KMS-11 (cell line): ENCODE data around the gene C1GALT1.
"Not testable (repeated sequence)": the region's sequence is repeated elsewhere in the genome, so short reads cannot be mapped to it uniquely, and the experiment has no call there.

Source experiments
- H2AFZ ChIP-seq: fragments of 200-600 bp; sonication (generic); 2 replicates; pipeline ENCODE4 v1.6.1; 2016; ENCODE audit warnings: antibody characterized with exemption, mixed run types, low read depth
- H3K27ac ChIP-seq: fragments of 200-600 bp; sonication (generic); 2 replicates; pipeline ENCODE4 v1.6.1; 2016; ENCODE audit warnings: mild to moderate bottlenecking, mixed run types
- H3K27me3 ChIP-seq: fragments of 200-600 bp; sonication (generic); 2 replicates; pipeline ENCODE4 v1.6.1; 2017; ENCODE audit warnings: mild to moderate bottlenecking, low read depth, mixed run types, moderate library complexity; ENCODE audit not compliant: insufficient read depth
- H3K36me3 ChIP-seq: fragments of 200-600 bp; sonication (generic); 2 replicates; pipeline ENCODE4 v1.6.1; 2017; ENCODE audit warnings: mild to moderate bottlenecking, mixed run types; ENCODE audit not compliant: insufficient read depth
- H3K4me1 ChIP-seq: fragments of 200-600 bp; sonication (generic); 2 replicates; pipeline ENCODE4 v1.6.1; 2016; ENCODE audit warnings: mild to moderate bottlenecking, low read depth, mixed run types; ENCODE audit not compliant: poor library complexity, severe bottlenecking
- H3K4me2 ChIP-seq: fragments of 200-600 bp; sonication (generic); 2 replicates; pipeline ENCODE4 v1.7.0; 2016; ENCODE audit warnings: mild to moderate bottlenecking, mixed run types
- H3K4me3 ChIP-seq: fragments of 200-600 bp; sonication (generic); IDR thresholded peaks from 2 replicates; pipeline ENCODE4 v1.6.1; 2017; ENCODE audit warnings: low read depth, low read length, mixed read lengths; ENCODE audit not compliant: insufficient read depth
- H3K79me2 ChIP-seq: fragments of 200-600 bp; sonication (generic); 2 replicates; pipeline ENCODE4 v1.6.1; 2016; ENCODE audit warnings: low read depth, mixed run types; ENCODE audit not compliant: insufficient read depth
- H3K9ac ChIP-seq: fragments of 200-600 bp; sonication (generic); 2 replicates; pipeline ENCODE4 v1.6.1; 2016; ENCODE audit warnings: mild to moderate bottlenecking, mixed run types
- H4K20me1 ChIP-seq: fragments of 200-600 bp; sonication (generic); 2 replicates; pipeline ENCODE4 v1.6.1; 2016; ENCODE audit warnings: mild to moderate bottlenecking, mixed run types; ENCODE audit not compliant: insufficient read depth
- TF ChIP-seq, protein P1 (sequence below): fragments of 200-600 bp; sonication (generic); conservative IDR thresholded peaks from 2 replicates; pipeline ENCODE4 v1.6.1; 2017; ENCODE audit warnings: low read depth, mild to moderate bottlenecking, antibody characterized with exemption, low read length, moderate library complexity, mixed read lengths

Gene C1GALT1

DNA sequence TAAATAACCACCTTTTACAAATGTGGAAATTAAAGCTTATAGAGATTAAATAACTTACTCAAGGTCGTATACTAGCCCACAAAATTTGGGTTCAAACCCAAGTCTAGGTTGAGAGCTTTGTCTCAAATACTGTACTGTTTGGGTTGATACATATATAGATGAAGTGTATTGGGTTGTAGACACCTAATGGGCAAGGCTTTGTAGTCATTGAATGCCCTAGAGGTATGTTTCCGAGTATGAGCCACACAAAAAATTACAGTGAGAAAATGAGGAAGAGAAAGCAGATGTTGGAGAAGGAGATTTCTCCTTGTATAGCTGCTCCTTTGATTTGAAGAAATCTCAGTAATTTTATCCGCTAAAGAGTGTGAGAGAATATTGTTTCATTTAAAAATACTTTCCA, 60.6 kb downstream of the C1GALT1 start:
- H3K4me2 ChIP-seq: no peak overlapping the region
- no peak overlapping the region for H2AFZ ChIP-seq
- peaks cover 21% of the 10 kb centered on the region for H3K4me1 ChIP-seq
- no peaks in the 10 kb centered on the region for H3K27me3 ChIP-seq
- no peaks in the 10 kb centered on the region for H4K20me1 ChIP-seq
- H3K36me3 ChIP-seq: 0 out of 2 replicates have a peak, but pooled peaks cover 3% of the 10 kb centered on the region
- H3K4me3 ChIP-seq: no peak overlapping the region
- TF ChIP-seq, protein P1, sequence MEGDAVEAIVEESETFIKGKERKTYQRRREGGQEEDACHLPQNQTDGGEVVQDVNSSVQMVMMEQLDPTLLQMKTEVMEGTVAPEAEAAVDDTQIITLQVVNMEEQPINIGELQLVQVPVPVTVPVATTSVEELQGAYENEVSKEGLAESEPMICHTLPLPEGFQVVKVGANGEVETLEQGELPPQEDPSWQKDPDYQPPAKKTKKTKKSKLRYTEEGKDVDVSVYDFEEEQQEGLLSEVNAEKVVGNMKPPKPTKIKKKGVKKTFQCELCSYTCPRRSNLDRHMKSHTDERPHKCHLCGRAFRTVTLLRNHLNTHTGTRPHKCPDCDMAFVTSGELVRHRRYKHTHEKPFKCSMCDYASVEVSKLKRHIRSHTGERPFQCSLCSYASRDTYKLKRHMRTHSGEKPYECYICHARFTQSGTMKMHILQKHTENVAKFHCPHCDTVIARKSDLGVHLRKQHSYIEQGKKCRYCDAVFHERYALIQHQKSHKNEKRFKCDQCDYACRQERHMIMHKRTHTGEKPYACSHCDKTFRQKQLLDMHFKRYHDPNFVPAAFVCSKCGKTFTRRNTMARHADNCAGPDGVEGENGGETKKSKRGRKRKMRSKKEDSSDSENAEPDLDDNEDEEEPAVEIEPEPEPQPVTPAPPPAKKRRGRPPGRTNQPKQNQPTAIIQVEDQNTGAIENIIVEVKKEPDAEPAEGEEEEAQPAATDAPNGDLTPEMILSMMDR: no peak
- no peak overlapping the region for H3K27ac ChIP-seq
- H3K79me2 ChIP-seq: 0 out of 2 replicates have a peak, but pooled peaks cover 20% of the 10 kb centered on the region
- no peak overlapping the region for H3K9ac ChIP-seq

DNA sequence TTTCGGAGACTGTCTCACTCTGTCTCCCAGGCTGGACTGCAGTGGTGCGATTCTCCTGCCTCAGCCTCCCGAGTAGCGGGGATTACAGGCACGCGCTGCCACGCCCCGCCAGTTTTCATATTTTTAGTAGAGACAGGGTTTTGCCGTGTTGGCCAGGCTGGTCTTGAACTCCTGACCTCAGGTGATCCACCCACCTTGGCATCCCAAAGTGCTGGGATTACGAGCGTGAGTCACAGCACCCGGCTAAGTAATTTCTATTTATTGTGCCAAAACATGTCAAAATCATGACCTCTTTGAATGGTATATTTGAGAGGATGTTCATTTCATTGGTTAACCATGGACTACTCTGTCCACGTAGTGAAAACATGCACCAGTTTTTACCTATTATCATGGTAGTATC, 62.9 kb downstream of the C1GALT1 start:
- 0 out of 2 replicates have a peak, but pooled peaks cover 20% of the 10 kb centered on the region for H3K79me2 ChIP-seq
- not testable (repeated sequence) for H3K4me3 ChIP-seq, H3K4me2 ChIP-seq, H4K20me1 ChIP-seq, H2AFZ ChIP-seq, H3K9ac ChIP-seq, H3K36me3 ChIP-seq, H3K27ac ChIP-seq, H3K27me3 ChIP-seq
- peaks cover 45% of the 10 kb centered on the region for H3K4me1 ChIP-seq

DNA sequence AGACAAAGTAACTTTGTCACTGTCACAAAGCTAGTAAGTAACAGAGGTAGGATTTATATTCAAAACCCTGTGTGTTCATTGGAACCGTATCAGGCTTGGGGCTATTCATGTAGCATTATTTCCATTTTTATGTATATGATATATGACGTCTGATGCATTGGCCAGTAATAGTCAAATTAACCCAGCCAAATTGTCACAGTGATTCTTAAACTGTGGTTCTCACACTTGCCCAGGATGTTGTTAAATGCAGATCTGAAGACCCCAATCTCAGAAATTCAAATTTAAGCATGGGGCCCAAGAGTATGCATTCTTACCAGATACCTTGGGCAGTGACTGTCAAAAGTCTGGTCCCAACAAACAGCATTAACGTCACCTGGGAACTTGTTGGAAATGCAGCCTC, 63.9 kb downstream of the C1GALT1 start:
- Histone ChIP-seq H3K4me2 (no peak overlapping the region; the same call in 1 of the 2 replicates), H4K20me1 (no peaks in the 10 kb centered on the region), H2AFZ (no peak overlapping the region), H3K27ac (no peak overlapping the region), H3K36me3 (no peaks in the 10 kb centered on the region), H3K4me3 (no peak overlapping the region), H3K4me1 (peaks cover 55% of the 10 kb centered on the region), H3K9ac (no peak overlapping the region), H3K79me2 (0 out of 2 replicates have a peak, but pooled peaks cover 14% of the 10 kb centered on the region), H3K27me3 (no peaks in the 10 kb centered on the region)
- TF ChIP-seq, protein P1: no peak

DNA sequence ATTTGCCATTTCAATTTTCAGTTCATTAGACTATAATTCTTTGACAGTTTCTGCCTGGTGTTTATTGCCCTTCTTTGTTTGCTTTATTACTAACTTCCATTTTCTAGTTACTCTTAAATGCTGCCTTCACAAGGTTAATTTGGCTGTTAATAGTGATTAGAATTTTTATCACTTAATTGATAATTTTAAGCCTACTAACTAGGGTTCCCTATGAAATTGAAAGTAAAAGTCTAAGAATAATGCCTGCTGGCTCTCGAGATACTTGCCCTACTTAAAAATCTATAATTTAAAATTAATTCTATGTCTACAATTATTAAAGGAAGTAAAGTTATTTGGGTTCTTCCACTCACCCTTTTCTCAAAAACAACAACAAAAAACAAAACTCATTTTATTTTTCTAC, 65.3 kb downstream of the C1GALT1 start:
- Histone ChIP-seq H3K27ac (no peak overlapping the region), H3K4me2 (peak overlapping the region; percentile 87), H3K79me2 (0 out of 2 replicates have a peak, but pooled peaks cover 8% of the 10 kb centered on the region), H3K27me3 (no peaks in the 10 kb centered on the region), H3K9ac (no peak overlapping the region), H4K20me1 (no peaks in the 10 kb centered on the region), H3K4me1 (peaks cover 66% of the 10 kb centered on the region), H2AFZ (no peak overlapping the region), H3K36me3 (no peaks in the 10 kb centered on the region), H3K4me3 (no peak overlapping the region)
- TF ChIP-seq, protein P1: no peak

DNA sequence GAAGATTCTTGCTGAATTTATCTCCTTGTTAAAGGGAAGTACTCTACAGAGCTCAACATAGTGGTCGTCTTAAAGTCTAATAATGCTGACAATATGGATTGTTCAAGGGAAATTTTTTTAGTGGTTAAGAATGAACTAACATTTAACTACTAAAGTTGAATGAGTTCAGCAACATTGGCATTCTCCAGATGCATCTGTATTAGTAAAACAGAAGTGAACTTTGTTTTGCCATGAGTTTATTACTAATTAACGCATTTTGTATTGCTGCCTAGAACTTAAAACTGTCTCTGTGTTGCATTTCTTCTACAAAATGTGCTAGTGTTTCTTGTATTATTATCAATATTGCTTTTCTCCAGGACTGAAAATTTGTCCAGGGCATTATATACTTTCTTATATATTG, 67.5 kb downstream of the C1GALT1 start:
- Histone ChIP-seq H2AFZ (no peak overlapping the region), H3K9ac (no peak overlapping the region), H3K4me2 (peak overlapping the region; percentile 27), H3K36me3 (no peaks in the 10 kb centered on the region), H3K27ac (peak overlapping the region; percentile 18; the same call in 1 of the 2 replicates), H3K4me3 (no peak overlapping the region), H4K20me1 (no peaks in the 10 kb centered on the region), H3K79me2 (0 out of 2 replicates have a peak, but pooled peaks cover 8% of the 10 kb centered on the region), H3K27me3 (no peaks in the 10 kb centered on the region), H3K4me1 (peaks cover 84% of the 10 kb centered on the region)
- TF ChIP-seq, protein P1: no peak
